22Rv1 (cell line): ENCODE data around the gene SLC35G6.

Source experiments
- H3K27ac ChIP-seq: fragments of 450-650 bp; 2 replicates; pipeline ENCODE4 v1.5.1; 2017
- ZFX ChIP-seq: fragments of 450-650 bp; IDR thresholded peaks from 2 replicates; pipeline ENCODE4 v1.6.1; 2017; ENCODE audit warnings: antibody characterized with exemption, borderline replicate concordance
- TF ChIP-seq, protein P1 (sequence below): fragments of 450-650 bp; IDR thresholded peaks from 2 replicates; pipeline ENCODE4 v1.5.1; 2017; ENCODE audit warnings: mild to moderate bottlenecking

SLC35G6 gene

GRCh38 chr17:7496470-7497183, 15.4 kb downstream of the SLC35G6 start:
- no peak overlapping the region for H3K27ac ChIP-seq
- TF ChIP-seq, protein P1, sequence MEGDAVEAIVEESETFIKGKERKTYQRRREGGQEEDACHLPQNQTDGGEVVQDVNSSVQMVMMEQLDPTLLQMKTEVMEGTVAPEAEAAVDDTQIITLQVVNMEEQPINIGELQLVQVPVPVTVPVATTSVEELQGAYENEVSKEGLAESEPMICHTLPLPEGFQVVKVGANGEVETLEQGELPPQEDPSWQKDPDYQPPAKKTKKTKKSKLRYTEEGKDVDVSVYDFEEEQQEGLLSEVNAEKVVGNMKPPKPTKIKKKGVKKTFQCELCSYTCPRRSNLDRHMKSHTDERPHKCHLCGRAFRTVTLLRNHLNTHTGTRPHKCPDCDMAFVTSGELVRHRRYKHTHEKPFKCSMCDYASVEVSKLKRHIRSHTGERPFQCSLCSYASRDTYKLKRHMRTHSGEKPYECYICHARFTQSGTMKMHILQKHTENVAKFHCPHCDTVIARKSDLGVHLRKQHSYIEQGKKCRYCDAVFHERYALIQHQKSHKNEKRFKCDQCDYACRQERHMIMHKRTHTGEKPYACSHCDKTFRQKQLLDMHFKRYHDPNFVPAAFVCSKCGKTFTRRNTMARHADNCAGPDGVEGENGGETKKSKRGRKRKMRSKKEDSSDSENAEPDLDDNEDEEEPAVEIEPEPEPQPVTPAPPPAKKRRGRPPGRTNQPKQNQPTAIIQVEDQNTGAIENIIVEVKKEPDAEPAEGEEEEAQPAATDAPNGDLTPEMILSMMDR, result no peak
- TF ChIP-seq ZFX, result no peak

GRCh38 chr17:7497228-7497627, 16.0 kb downstream of the SLC35G6 start:
- TF ChIP-seq, protein P1, result no peak
- TF ChIP-seq ZFX, result no peak
- H3K27ac ChIP-seq, result no peak overlapping the region

GRCh38 chr17:7497636-7498035, 16.4 kb downstream of the SLC35G6 start:
- no peak for TF ChIP-seq ZFX
- TF ChIP-seq, protein P1, result no peak
- H3K27ac ChIP-seq, result no peak overlapping the region

GRCh38 chr17:7499161-7499560, 17.9 kb downstream of the SLC35G6 start:
- TF ChIP-seq ZFX, result no peak
- TF ChIP-seq, protein P1, result no peak
- no peak overlapping the region for H3K27ac ChIP-seq

GRCh38 chr17:7501729-7502128, 20.5 kb downstream of the SLC35G6 start:
- TF ChIP-seq, protein P1, result no peak
- TF ChIP-seq ZFX, result no peak

DNA sequence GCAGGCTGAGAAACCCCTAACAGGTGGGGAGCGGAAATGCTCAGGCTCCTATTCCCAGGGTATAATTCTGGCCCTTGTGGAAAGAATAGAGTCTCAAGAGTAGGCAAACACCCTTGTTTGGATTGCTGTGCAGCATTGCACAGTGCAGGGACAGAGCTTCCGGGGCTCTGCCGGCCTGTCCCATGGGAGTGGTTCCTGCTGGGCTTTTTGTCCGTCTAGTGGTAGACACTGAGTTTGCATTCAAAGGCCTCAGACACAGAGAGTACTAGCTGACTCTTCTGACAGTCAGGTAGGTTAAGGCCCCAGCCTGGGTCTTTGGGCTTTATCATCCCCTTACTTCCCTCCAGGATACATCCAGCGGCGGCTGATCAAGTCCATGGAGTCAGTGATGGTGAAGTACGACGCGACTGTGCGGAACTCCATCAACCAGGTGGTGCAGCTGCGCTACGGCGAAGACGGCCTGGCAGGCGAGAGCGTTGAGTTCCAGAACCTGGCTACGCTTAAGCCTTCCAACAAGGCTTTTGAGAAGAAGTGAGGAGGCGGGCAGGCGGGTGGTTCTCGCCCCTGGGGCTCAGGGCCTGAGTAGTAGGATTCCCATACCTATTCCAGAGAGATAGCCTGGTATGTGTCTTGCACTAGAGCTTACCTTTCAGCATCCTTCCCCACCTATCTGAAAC, 21.1 kb downstream of the SLC35G6 start:
- H3K27ac ChIP-seq, result no peak overlapping the region
- TF ChIP-seq, protein P1, result no peak
- TF ChIP-seq ZFX, result no peak

More at GRCh38 chr17:7501729-7502128, 20.5 kb downstream of the SLC35G6 start:
- H3K27ac ChIP-seq, result no peak overlapping the region

DNA sequence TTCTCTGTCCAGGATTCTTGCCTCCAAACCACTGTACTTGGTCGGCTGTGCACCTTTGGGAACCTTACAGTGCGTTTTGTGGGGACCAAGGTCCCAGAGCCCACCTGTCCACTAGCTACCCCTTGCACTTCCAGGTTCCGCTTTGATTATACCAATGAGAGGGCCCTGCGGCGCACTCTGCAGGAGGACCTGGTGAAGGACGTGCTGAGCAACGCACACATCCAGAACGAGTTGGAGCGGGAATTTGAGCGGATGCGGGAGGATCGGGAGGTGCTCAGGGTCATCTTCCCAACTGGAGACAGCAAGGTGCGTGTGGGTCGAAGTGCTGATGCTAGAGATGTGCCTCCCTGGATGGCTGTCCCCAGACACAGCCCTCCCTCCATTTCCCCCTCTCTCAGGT, 21.7 kb downstream of the SLC35G6 start:
- no peak for TF ChIP-seq ZFX
- TF ChIP-seq, protein P1, result peak; percentile 28; the same call in 1 of the 2 replicates
- no peak overlapping the region for H3K27ac ChIP-seq
